ENCODE data around the gene MX2.

- TF ChIP-seq, protein P1, sequence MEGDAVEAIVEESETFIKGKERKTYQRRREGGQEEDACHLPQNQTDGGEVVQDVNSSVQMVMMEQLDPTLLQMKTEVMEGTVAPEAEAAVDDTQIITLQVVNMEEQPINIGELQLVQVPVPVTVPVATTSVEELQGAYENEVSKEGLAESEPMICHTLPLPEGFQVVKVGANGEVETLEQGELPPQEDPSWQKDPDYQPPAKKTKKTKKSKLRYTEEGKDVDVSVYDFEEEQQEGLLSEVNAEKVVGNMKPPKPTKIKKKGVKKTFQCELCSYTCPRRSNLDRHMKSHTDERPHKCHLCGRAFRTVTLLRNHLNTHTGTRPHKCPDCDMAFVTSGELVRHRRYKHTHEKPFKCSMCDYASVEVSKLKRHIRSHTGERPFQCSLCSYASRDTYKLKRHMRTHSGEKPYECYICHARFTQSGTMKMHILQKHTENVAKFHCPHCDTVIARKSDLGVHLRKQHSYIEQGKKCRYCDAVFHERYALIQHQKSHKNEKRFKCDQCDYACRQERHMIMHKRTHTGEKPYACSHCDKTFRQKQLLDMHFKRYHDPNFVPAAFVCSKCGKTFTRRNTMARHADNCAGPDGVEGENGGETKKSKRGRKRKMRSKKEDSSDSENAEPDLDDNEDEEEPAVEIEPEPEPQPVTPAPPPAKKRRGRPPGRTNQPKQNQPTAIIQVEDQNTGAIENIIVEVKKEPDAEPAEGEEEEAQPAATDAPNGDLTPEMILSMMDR (IDR thresholded peaks at IDR 0.05): no peak
- no peak for TF ChIP-seq POLR2A (IDR thresholded peaks at IDR 0.05)
These were observed 46.0 kb downstream of the MX2 start for GRCh38 chr21:41407541-41408460.
